Measurements from ENCODE around the gene ADAMTS9. TPM values are rescaled to one million over a fixed set of nuclear protein-coding genes. Genes with fewer than 3 reads are reported as not detected.

The ADAMTS9 gene
- total and polyA plus RNA-seq, 9 of the 15 experiments (the other 6 are each of a cell fraction or from before 2014, with no cell fraction given), result 0.05 to 0.32 (median 0.13) TPM; not detected in 2

GRCh38 chr3:64616953-64617352 lies 70.8 kb downstream of the ADAMTS9 start:
- H3K9ac ChIP-seq (ENCODE audit: insufficient read depth in 1 of 2, low read depth in 2 of 2, low read length in 2 of 2), result no peak overlapping the region
- in situ Hi-C loops (cut with MboI), result no loop called here

More at GRCh38 chr3:64616953-64617352, 70.8 kb downstream of the ADAMTS9 start:
- intact Hi-C loops (cut with micrococcal nuclease), result no loop called here
- FAIRE-seq (no peak), DNase-seq (ENCODE audit: extremely low read depth in 1 of 4, low spot score in 3 of 4) (no peak), ATAC-seq (no peak)
- H3K36me3 ChIP-seq (ENCODE audit: control insufficient read depth, insufficient read depth, low read length), result no peaks in the 10 kb centered on the region
- TF ChIP-seq ZBTB11 (CRISPR knock-in tag; IDR thresholded peaks at IDR 0.05), result peak in 1 of 3 experiments; percentile 46; a peak in 1 of 6 replicates
- no peak for TF ChIP-seq NR2C2 (CRISPR knock-in tag; IDR thresholded peaks at IDR 0.05)
- no peak for TF ChIP-seq NR2C2 (tag; IDR thresholded peaks at IDR 0.05)
- ChIA-PET POLR2A (no interaction called here), CTCF (ENCODE audit: low intra/inter-chr PET ratio) (no interaction called here)
- no peak overlapping the region for H3K4me2 ChIP-seq (ENCODE audit: insufficient read depth, low read length)
- no peak overlapping the region for H2AFZ ChIP-seq (ENCODE audit: low read depth, low read length)
- no peak overlapping the region for H3K4me3 ChIP-seq
- no peaks in the 10 kb centered on the region; a peak in 1 of 5 replicates for H3K27me3 ChIP-seq (ENCODE audit: control insufficient read depth in 2 of 2, insufficient read depth in 2 of 2, low read length in 2 of 2)
- WGBS (ENCODE audit: insufficient coverage, low coverage, missing lambda C conversion rate), result 0% methylated on average over 2 of the region's 2 CpGs
- no peaks in the 10 kb centered on the region for H3K9me1 ChIP-seq (ENCODE audit: control insufficient read depth, insufficient read depth, low read length)
- H3K79me2 ChIP-seq (ENCODE audit: control insufficient read depth, insufficient read depth, low read length), result no peaks in the 10 kb centered on the region; the same call in 2 of the 3 replicates
- BruUV-seq (replicated peaks), result no TSS peak
- no peak overlapping the region for H3K27ac ChIP-seq (ENCODE audit: extremely low read depth, low read depth, low read length)
- no peaks in the 10 kb centered on the region for H3K9me3 ChIP-seq (replicated peaks; ENCODE audit: control insufficient read depth, insufficient read depth, low read depth, low read length)
- no peaks in the 10 kb centered on the region for H3K4me1 ChIP-seq (replicated peaks in 1 of 2; ENCODE audit: control insufficient read depth in 2 of 2, insufficient read depth in 2 of 2, low read length in 2 of 2)
- H4K20me1 ChIP-seq (replicated peaks; ENCODE audit: control insufficient read depth, insufficient read depth, low read length), result no peaks in the 10 kb centered on the region

All from K562 (cell line).